Activated CD4-positive, alpha-beta T cell treated with anti-CD3 and anti-CD28 coated beads, Interleukin-2, amount 50 U/mL, for 16 hours (primary cell): ENCODE results near the gene SYTL2.
A peak's percentile ranks its signal among the peaks of the same experiment; 100 is the strongest.
"Not testable (repeated sequence)": the region's sequence is repeated elsewhere in the genome, so short reads cannot be mapped to it uniquely, and the experiment has no call there.

Source experiments
- DNase-seq: peaks from one replicate; pipeline ENCODE4 v3.0.0-alpha.2; 2020

The SYTL2 gene

DNA sequence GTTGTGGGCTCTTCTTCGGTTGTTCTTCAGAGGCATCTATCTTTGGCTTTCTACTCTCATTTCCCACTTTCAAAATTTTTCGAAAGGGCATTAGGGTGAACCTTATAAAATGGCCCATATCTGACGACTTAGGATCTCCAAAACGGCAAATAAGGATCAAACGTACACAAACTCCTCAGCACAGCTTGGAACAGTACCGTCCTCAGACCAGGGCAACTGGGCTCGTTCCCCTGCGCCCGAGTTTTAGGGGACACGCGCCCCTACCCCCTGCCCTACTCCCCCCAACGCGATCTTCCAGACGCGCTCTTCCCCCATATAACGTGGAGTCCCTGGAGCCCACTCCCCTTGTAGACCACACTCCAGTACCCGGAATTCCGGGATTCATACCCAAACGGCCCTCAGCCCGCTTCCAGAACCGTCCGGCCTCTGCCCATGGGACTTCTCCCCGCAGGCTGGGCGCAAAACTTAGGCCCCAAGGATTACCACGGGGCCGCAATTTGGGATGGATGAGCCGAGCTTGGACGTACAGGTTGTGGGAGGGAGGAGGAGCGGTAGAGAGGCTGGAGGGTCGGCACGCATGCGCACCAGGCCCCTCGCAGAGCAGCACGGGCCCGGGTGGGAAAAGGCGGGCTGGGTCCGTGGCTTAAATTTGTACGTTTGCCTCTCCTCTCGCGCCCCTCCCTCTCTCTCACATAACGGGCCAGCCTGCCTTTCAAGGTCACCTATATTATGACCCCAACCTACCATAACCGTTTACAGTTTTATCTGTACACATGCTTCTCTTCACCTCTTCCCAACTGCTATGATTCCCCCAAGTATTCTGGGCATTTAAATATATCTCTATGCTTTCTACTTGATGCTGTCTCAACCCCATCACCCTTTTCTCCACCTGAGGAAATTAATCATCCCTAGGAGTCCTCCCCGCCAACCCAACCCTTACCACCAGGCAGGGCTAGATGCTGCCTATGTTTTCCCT, 128.3 kb downstream of the SYTL2 start:
- DNase-seq = peak; percentile 59

DNA sequence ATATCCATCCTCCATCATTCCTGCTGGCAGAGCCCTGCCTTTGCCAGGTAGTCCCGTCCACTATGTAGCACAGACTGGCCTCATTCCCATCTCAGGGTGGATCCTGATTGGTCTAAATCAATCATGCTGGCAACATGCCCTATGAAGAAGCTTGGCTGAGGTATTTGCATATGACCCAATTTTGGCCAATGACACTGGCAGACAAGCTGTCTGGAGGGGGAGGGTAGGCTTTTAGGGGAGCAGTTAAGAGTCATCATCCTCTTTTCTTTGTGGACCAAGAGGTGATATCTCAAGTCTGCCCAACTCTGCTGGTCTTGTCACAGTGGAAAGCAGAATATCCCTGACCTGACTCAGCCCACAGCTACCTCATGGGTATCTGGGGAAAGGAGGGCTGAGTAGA, 130.0 kb downstream of the SYTL2 start:
- no peak for DNase-seq

DNA sequence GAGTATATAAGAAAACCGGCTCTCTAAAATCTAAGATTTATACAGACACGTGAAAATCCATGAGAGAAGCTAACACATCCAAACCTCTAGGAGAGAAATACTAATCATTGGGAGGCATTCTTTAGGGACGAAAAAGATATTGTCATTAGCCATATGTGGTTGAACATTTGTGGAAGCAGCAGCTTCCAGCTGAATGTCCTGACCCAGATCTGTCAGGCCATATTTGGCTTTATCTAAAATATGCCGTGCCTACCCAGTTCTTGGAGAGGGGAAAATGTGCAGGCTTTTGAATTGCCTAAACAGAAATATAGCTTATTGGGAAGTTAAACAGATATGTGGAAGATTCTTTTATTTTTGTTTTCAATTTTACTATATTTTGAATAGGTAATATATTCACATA, 131.4 kb downstream of the SYTL2 start:
- no peak for DNase-seq

DNA sequence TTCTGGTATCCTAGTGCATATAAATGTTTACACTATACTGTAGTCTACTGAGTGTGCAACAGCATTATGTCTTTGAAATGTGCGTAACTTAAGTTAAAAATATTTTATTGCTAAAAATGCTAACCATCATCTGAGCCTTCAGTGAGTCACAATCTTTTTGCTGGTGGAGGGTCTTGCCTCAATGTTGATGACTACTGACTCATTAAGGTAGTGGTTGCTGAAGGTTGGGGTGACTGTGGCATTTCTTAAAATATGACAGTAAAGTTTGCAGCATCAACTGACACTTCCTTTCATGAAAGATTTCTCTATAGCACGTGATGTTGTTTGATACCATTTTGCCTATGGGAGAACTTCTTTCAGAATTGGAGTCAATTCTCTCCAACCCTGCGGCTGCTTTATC, 137.5 kb downstream of the SYTL2 start:
- peak; percentile 59 for DNase-seq

DNA sequence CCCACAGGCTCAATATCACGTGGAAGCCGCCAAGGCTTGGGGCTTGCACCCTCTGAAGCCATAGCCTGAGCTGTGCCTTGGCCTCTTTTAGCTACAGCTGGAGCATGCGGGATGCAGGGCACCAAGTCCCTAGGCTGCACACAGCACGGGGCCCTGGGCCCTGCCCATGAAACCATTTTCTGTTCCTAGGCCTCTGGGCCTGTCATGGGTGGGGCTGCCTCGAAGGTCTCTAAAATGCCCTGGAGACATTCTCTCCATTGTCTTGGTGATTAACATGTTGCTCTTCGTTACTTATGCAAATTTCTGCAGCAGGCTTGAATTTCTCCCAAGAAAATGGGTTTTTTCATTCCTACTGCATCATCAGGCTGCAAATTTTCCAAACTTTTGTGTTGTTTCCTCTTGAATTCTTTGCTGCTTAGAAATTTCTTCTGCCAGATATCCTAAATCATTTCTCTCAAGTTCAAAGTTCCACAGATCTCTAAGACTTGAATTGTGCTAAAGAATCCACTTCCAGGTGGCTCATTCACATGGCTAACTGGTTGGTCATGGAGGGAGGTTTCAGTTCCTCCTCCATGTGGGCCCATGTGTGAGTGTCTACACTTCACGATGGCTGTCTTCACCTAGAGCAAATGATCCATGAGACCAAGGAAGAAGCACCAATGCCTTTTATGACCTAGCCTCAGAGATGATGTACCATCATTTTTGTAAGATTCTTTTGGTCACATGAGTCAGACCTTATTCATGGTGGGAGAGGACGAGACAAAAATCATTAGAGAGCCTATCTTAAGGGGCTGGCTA, 138.6 kb downstream of the SYTL2 start:
- no peak for DNase-seq

DNA sequence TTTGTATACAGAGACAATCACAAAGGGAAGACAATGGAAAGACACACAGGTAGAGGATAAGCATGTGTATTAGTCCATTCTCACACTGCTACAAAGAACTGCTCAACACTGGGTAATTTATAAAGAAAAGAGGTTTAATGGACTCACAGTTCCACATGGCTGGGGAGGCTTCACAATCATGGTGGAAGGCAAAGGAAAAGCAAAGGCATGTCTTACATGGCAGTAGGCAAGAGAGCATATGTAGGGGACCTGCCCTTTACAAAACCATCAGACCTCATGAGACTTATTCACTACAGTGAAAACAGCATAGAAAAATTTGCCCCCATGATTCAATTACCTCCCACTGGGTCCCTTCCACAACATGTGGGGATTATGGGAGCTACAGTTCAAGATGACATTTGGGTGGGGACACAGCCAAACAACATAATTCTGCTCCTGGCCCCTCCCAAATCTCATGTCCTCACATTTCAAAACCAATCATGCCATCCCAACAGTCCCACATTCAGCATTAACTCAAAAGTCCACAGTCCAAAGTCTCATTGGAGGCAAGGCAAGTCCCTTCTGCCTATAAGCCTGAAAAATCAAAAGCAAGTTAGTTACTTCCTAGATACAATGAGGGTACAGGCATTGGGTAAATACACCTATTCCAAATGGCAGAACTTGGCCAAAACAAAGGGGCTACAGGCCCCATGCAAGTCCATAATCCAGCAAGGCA, 139.8 kb downstream of the SYTL2 start:
- DNase-seq = not testable (repeated sequence)

DNA sequence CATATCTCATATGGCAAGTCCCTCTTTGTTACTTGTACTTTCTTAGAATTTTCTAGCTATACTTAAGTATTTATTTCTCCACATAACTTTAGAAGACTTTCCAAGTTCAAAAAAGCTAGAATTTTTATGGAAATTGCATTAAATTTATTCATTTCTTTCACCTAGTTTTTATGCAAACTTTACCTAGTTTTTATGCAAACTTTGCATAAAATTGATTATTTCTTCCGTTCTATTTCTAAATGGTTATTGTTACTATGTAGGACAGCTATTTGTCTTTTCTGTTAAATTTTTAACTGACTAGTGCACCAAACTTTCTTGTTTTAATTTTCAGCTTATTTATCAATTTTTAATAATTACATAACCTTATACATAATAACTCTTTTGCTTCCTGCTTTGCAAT, 142.8 kb downstream of the SYTL2 start:
- no peak for DNase-seq

DNA sequence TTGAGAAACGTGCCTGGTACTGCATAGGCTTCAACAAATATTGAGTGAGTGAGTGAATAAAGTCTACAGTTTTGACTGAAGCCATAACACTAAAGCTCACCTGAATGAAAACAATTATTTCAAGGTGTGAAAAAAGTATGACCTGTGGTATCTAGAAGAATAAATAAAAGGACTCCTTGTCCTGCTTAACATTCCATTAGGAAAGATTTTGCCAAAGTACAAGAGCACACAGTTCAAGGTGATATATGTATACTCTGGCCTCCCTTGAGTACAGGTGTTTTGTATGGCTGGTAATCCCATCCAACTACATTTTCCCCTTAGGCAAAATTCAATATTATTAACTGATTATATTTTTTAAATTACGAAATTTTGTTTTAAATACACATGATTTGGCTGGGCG, 144.3 kb downstream of the SYTL2 start:
- DNase-seq = no peak

DNA sequence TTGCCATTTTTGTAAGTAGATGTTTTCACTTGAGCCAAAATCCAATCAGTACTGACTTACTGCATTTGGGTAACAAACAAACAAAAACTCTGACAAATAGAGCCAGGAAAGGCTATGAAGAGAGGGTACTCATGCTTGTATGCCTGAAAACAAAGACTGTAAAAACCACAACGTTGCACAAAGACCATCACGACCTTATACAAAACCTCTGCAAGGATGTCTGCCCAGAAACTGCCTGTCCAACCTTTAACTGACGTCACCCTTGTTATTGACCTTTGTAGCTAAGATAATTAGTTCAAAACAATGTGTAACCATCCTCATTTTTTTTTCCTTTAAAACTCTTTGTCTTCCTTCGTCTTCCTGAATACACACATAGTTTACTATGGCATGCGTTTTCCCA, 145.2 kb downstream of the SYTL2 start:
- no peak for DNase-seq

DNA sequence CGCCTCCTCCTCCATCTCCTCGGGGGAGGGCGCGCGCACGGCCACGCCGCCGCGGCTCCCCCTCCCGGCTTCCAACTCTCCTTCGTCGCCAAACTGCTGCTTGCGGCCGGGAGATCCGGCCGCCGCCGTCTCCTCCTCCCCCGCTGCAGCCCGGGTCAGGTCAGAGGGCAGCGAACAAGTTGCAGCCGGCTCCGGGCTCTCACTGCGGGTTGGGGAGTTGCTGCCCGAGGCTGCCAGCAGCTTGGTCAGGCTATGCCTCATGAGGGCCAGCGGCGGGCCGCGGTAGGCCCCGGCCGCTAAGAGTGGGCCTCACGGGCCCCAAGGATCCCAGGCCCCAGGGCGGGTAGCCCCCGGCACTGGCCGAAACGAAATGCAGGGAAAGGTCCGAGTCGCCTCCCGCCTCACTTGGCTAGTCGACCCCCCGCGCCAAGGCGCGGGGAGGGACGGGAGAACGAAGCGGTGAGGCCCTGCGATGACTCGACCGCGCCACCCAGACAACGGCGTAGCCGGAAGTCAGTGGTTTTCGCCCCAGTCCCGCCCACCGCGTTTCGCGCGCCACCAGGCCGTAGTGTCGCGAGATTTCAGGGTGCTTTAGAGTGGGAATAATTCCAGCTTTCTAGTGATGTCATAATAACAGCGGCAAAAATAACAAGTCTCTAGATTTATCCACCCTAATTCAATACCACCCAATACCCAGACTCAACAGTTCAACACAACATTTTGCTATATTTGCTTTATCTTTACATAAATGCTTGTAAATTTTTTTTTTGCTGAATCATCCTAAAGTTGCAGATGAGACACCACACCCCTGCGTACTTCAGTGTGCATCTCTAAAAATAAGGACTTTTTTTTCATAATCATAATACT, 146.1 kb downstream of the SYTL2 start, which contains the start of gene CREBZF:
TSS of gene CREBZF (minus strand) at position 515 of the 867 bp plus-strand sequence. CDS start at position 261, 254 bp downstream.
- DNase-seq = peak; percentile 98

DNA sequence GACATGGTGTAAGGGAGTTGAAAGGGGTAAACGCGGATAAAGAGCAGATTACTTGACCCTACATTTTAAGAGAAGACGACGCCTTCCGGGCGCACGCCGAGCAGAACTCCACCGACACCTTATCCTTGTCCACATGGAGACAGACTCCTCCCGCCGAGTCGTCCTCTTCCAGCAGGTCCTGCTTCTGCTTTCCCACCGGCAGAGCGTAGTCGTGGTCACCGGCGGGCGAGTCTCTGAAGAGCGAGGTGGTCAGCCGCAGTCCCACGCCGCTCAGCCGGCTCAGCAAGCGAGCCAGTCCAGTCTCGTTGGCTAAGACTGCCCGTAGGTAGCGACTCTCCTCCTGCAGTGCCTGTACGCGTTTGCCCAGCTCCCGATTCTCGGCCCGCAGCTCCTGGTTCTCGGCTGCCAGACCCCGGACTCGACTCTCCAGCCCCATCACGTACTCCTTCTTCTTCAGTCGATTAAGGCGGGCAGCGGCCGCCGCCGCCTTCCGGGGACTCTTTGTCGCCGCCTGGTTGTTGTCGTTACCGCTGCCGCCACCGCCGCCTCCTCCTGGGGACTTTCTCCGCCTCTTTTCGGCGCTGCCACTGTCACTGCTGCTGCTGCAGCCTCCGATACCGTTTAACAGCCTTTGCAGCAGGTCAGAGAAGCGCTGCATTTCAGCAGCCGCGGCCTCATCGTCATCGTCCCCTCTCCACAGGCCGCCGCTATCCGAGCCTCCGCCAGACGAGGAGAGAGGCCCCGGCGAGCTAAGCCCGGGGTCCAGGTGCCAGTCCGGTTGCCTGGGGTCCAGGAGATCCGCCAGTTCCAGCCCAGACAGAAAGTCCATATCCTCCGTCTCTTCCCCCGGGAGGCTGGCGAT, 147.0 kb downstream of the SYTL2 start:
- peak; percentile 87 for DNase-seq

DNA sequence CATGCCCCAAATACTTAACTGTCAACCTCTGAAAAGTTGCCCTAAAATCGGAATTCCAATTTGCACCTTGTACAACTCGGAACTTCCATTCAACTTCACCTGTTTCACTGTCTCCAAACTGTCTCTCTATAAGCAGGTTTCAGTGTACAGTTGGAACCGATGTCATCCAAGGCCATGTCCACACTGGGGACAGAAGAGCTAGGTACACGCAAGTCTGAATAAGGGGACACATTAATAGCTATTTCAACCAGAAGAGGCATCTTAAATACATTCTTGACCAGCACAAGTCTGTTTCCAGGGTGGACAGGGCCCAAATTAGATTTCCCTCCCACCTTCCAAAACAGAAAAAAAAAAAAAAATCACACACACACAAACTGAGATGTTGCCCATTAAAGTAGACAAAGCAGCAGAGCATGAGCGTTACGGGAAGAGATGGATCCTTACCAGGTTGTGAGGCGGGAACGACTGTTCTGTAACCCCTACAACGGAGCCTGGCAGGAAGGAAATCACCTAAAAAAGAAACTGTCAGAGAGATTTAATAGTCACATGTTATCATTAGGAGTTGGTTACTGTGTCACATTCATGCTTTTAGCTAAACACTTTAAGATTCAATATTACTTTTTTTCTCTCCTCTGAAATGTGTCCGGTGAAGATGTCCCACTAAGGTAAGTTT, 147.7 kb downstream of the SYTL2 start:
- DNase-seq = peak; percentile 42

DNA sequence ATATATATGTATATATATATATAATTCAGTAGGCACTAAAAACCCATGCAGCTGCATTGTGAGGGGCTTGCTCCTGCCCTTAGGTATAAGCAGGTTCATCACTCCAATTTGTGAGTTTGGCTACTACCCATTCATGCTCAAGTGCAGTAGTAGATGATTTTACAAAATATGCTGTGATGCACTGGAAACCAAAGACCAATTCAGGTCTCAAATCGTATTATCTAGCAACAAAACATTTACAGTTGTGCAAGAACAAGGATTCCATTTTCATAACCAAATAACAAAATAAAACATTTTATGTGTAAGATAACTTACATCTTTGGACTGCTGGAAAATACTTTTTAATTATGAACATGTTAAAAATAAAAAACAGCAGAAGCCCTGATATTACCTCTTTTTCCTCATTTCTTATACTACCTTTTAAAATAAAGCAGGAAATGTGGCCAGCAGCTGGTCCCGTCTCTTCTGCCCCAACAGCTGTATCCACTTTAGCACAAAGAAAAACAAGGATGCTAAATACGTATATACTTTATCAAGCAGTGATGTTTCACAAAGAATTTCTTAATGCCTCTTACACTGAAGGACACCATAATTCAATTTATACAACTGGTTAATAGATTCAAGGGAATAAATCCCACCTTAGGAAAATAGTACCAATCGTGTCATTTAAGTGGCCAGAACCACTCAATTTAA, 148.8 kb downstream of the SYTL2 start:
- no peak for DNase-seq

DNA sequence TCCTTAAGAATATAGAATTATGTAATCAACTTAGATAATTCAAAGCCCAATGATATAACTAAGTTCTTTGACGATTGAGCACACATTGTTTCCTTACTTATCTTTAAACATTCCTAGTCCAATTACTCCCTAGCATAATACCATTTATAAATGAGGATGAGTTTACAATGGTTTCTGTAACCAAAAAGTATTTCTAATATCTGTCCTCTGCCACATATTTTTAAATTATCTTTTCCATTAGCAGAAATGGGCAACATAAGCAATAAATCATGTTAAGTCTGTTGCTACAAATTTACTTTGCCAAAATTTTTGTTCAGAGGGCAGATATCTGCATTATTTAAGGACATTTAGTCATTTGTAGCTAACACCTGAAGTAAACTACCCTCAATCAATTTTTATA, 152.8 kb downstream of the SYTL2 start:
- no peak for DNase-seq

DNA sequence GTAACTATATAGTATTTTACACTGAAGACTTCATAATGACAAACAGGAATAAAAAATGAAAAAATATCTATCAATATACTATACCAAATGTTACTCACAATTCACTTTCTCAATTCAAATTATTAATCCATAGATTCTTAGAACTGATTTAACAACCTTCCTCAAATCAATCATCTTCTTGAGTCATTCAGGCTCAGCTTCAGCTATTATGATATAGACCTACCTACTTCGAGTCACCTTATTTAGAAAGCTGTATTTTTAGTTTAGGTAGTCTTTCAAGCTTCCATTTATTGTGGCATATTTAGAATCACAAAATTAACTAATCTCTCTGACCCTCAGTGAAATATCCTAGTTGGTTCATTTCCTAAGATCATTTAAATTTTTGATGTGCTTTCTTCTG, 154.2 kb downstream of the SYTL2 start:
- DNase-seq = no peak

DNA sequence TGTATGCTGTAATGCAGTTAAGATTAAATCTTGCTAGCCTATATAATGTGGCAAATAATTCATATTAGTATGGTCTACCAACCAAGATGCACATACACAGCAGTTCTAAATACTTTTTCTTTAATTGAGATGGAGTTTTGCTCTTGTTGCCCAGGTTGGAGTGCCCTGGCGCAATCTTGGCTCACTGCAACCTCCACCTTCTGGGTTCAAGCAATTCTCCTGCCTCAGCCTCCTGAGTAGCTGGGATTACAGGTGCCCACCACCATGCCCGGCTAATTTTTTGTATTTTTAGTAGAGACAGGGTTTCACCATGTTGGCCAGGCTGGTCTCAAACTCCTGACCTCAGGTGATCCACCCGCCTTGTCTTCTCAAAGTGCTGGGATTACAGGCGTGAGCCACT, 156.6 kb downstream of the SYTL2 start:
- DNase-seq = not testable (repeated sequence)

DNA sequence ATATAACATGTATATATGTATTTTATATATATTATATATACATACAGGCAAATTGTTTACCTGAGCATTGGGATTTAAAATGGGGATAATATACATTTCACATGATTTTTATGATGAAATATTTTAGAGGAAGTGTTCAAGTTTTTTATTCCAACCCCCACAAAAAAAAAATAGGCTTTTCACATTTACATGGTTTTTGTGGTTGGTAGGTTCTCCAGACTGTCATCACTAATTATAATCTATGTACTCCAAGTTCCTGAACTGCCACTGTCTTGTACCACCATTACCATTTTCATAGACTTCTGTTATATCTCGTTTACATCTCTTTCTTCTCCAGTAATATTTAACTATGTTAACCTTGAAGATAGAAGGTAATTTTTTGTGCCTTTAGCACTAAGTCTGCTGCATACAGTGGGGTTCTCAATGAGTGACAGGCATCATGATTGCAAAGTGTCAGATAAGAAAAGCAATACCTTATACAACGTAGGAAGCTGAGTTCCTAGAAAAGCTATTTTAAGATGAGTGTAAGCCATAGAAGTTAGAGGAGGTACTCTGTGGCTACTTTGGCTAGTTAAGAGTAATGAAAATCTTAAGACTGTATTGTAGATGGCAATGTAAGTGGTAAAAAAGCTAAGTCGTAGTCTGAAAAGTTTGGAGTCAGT, 158.0 kb downstream of the SYTL2 start:
- no peak for DNase-seq

DNA sequence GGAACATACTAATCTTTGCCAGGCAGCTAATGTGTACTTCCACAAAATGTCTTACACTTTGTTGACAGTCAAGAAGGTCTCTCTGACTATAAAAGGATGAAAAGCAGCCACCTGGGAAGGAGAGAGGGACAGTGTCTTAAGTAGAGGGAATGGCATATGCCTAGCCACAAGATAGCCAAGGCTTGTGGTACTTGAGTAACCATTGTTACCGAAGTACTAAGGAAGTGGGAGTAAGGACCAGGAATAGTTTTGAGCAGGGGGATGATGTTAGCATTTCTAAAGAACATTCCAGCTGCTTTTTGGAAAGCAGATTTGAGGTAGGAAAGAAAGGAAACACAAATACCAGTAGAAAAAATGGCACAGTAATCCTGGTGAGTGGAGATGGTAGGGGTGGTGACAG, 159.8 kb downstream of the SYTL2 start:
- DNase-seq = no peak

DNA sequence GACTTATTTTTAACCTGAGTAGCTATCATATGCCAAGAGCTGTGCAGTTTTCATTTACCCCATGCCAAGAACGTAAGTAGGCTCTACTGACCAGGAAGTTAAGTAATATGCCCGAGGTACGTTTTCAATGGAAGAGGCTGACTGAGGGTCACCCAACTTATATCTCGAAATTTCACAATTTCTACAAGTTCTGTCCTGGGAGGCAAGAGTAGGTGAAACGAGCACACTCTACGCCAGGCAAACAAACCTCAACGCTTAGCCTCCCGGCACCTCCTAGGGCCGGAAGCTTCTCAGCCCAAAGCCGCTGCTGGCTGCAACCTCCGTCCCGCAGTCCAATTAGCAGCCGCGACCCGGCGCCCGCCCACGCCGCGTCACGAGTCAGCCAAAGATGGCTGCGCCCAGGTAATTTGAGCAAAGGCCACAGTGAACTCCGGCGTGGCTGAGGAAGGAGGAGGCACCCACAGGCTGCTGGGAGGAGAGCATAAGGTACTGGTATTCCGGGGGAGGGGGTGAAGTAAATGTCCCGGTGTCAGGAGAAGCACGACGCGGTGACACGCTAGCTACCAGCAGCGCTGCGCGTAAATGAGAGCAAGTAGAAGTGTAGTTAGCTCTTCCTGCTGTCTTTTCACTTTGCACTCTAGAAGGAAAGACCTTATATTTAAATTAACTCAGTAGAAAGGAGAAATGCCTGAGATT, 163.2 kb downstream of the SYTL2 start, which contains the start of gene TMEM126A:
TSS of gene TMEM126A (plus strand) at position 364 of the 696 bp plus-strand sequence. CDS start 2,289 bp downstream, outside the sequence.
- DNase-seq = peak; percentile 94
